ENCODE results near the gene GMPR. TPM values are rescaled to one million over a fixed set of nuclear protein-coding genes. Genes with fewer than 3 reads are reported as not detected.

GMPR gene
- total and polyA plus RNA-seq, 10 of the 15 experiments (the other 5 are each of a cell fraction or from before 2014, with no cell fraction given): 0.15 to 1.8 (median 0.49) TPM; not detected in 1

DNA sequence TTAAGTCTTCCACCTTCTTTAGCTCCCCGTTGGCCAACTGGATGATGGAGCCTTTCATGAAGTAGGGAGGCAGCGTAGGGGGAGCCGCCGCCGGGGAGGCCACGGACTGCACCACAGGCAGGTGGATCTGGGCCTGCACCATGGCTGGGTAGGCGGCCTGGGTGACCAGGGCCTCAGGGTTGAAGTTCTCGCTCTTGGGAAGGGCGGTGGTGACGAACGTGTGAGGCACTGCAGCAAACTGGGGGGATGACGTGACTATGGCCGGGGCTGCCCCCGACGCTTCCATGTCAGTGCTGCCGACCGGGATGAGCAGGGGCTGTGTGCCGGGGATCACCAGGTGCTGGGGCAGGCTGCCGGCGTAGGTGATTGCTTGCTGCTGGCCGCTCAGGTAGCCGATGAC is 88.1 kb downstream of the GMPR start (continued):
- TF ChIP-seq MXI1 (IDR thresholded peaks at IDR 0.05; ENCODE audit: low read depth, low read length): no peak

DNA sequence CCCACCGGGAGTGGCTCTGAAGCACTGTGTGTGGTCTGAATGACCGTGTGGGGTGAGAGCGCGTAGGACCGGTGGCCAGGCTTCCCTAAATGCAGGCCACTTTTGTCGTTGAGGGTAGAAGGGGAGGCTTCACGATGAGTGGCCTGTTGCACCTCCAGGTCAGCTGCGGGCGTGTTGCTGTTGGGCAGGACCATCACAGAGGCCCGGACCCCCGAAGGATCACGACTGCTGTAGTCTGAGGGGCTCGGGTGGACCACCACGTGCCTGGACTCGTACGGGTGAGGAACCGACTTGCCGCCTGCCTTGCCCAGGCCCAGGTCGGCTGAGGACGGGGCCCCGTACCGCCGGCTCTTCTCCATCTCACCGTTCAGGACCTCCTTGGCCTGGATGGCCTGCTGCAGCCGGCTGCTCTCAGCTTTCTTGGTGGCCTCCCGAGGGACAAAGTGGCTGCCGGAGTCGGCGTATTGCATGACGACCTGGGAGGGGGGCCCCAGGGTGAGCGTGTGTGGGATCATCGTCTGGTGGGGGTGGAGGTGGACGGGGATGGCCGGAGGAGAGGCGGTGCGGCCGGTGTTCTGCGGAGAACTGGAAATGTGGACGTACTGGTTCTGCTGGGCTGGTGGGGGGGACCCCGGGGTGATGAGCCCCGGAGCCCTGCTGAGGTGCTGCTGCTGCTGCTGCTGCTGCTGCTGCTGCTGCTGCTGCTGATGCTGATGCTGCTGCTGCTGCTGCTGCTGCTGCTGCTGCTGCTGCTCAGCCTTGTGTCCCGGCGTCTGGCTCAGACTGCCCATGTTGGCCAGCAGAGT is 88.8 kb downstream of the GMPR start:
- no peak overlapping the region for H3K9ac ChIP-seq (ENCODE audit: control insufficient read depth, insufficient read depth, low read length)
- H3K79me2 ChIP-seq (ENCODE audit: control insufficient read depth, insufficient read depth, low read length): no peaks in the 10 kb centered on the region; the same call in 1 of the 2 replicates
- peaks cover 24% of the 10 kb centered on the region for H3K4me1 ChIP-seq (ENCODE audit: control insufficient read depth, insufficient read depth, low read length)
- DNase-seq (ENCODE audit: low read depth, low spot score) (no peak), FAIRE-seq (no peak), ATAC-seq (no peak)
- no peak overlapping the region for H3K4me2 ChIP-seq (ENCODE audit: control insufficient read depth, insufficient read depth)
- H4K20me1 ChIP-seq (ENCODE audit: control insufficient read depth, insufficient read depth): no peaks in the 10 kb centered on the region
- H3K4me3 ChIP-seq: no peak overlapping the region
- POLR2A ChIA-PET: no interaction called here
- peaks cover 12 to 35% of the 10 kb centered on the region in 2 experiments; a peak in 3 of 4 replicates for H3K36me3 ChIP-seq (ENCODE audit: control insufficient read depth in 2 of 2, insufficient read depth in 2 of 2, low read length in 1 of 2)
- no peak overlapping the region for H2AFZ ChIP-seq (ENCODE audit: control insufficient read depth, low read depth, low read length)
- H3K27me3 ChIP-seq (replicated peaks in 1 of 2; ENCODE audit: control insufficient read depth in 2 of 2, insufficient read depth in 2 of 2, low read length in 1 of 2): no peaks in the 10 kb centered on the region
- CTCF ChIA-PET: interaction anchor here (2.2 to 8.3 kb wide), 2 partner anchors 10 to 438 kb away, joined by 6 to 115 read pairs; partner anchors contain the start of gene ATXN1
- in situ Hi-C loops (cut with MboI): no loop called here
- 87% methylated on average over 42 of the region's 43 CpGs for WGBS (ENCODE audit: insufficient coverage, insufficient replicate concordance, low lambda C conversion rate, missing lambda C conversion rate)
- BruUV-seq (replicated peaks): no TSS peak
- H3K27ac ChIP-seq (ENCODE audit: control insufficient read depth, insufficient read depth): no peak overlapping the region
- RAD21 ChIA-PET (ENCODE audit: unreplicated experiment): no interaction called here
- intact Hi-C loops (cut with micrococcal nuclease; ENCODE audit: unreplicated experiment): no loop called here
- SMC1A ChIA-PET (ENCODE audit: uncharacterized antibody, unreplicated experiment): no interaction called here
- H3K9me3 ChIP-seq (replicated peaks; ENCODE audit: control insufficient read depth, insufficient read depth, low read length): no peaks in the 10 kb centered on the region; the same call in 2 of the 3 replicates
- TF ChIP-seq NKRF (conservative IDR thresholded peaks at IDR 0.05) (no peak), ASH2L (IDR thresholded peaks at IDR 0.05; ENCODE audit: borderline replicate concordance, low read depth) (no peak), BMI1 (IDR thresholded peaks at IDR 0.05; ENCODE audit: borderline replicate concordance) (no peak), NRF1 (conservative IDR thresholded peaks at IDR 0.05; ENCODE audit: low read depth, low read length) (no peak), MYB (IDR thresholded peaks at IDR 0.05; ENCODE audit: borderline replicate concordance, low read depth, low read length) (no peak), EGR1 (IDR thresholded peaks at IDR 0.05; ENCODE audit: borderline replicate concordance in 1 of 2, low read depth in 2 of 2, low read length in 2 of 2) (no peak), E2F8 (IDR thresholded peaks at IDR 0.05; ENCODE audit: low read depth, partially characterized antibody) (no peak)
- TF ChIP-seq, protein P1, sequence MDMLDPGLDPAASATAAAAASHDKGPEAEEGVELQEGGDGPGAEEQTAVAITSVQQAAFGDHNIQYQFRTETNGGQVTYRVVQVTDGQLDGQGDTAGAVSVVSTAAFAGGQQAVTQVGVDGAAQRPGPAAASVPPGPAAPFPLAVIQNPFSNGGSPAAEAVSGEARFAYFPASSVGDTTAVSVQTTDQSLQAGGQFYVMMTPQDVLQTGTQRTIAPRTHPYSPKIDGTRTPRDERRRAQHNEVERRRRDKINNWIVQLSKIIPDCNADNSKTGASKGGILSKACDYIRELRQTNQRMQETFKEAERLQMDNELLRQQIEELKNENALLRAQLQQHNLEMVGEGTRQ (IDR thresholded peaks at IDR 0.05; ENCODE audit: borderline replicate concordance, low read depth, low read length): no peak
- TF ChIP-seq, protein P2, sequence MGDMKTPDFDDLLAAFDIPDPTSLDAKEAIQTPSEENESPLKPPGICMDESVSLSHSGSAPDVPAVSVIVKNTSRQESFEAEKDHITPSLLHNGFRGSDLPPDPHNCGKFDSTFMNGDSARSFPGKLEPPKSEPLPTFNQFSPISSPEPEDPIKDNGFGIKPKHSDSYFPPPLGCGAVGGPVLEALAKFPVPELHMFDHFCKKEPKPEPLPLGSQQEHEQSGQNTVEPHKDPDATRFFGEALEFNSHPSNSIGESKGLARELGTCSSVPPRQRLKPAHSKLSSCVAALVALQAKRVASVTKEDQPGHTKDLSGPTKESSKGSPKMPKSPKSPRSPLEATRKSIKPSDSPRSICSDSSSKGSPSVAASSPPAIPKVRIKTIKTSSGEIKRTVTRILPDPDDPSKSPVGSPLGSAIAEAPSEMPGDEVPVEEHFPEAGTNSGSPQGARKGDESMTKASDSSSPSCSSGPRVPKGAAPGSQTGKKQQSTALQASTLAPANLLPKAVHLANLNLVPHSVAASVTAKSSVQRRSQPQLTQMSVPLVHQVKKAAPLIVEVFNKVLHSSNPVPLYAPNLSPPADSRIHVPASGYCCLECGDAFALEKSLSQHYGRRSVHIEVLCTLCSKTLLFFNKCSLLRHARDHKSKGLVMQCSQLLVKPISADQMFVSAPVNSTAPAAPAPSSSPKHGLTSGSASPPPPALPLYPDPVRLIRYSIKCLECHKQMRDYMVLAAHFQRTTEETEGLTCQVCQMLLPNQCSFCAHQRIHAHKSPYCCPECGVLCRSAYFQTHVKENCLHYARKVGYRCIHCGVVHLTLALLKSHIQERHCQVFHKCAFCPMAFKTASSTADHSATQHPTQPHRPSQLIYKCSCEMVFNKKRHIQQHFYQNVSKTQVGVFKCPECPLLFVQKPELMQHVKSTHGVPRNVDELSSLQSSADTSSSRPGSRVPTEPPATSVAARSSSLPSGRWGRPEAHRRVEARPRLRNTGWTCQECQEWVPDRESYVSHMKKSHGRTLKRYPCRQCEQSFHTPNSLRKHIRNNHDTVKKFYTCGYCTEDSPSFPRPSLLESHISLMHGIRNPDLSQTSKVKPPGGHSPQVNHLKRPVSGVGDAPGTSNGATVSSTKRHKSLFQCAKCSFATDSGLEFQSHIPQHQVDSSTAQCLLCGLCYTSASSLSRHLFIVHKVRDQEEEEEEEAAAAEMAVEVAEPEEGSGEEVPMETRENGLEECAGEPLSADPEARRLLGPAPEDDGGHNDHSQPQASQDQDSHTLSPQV (IDR thresholded peaks at IDR 0.05): no peak
